ENCODE results near the gene SPPL2A.

DNA sequence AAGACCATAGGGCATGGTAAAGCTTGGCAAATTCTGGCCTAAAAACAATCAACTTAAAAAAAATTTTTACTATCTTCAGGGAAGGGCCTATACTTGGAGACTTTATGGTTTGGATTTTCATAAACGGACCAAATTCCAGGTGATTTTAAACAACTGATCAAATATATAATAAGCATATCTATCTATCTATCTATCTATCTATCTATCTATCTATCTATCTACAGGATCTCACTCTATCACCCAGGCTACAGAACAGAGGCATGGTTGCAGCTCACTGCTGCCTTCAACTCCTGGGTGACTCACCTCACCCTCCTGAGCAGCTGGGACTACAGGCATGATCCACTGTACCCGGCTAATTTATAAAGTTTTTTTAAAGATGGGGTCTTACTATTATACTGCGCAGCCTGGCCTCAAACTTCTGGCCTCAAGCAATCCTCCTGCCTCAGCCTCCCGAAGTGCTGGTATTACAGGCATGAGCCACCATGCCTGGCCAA, 6.7 kb downstream of the SPPL2A start:
- no peak for TF ChIP-seq TEAD4 (CRISPR knock-in tag; IDR thresholded peaks at IDR 0.05)
- TF ChIP-seq, protein P1, sequence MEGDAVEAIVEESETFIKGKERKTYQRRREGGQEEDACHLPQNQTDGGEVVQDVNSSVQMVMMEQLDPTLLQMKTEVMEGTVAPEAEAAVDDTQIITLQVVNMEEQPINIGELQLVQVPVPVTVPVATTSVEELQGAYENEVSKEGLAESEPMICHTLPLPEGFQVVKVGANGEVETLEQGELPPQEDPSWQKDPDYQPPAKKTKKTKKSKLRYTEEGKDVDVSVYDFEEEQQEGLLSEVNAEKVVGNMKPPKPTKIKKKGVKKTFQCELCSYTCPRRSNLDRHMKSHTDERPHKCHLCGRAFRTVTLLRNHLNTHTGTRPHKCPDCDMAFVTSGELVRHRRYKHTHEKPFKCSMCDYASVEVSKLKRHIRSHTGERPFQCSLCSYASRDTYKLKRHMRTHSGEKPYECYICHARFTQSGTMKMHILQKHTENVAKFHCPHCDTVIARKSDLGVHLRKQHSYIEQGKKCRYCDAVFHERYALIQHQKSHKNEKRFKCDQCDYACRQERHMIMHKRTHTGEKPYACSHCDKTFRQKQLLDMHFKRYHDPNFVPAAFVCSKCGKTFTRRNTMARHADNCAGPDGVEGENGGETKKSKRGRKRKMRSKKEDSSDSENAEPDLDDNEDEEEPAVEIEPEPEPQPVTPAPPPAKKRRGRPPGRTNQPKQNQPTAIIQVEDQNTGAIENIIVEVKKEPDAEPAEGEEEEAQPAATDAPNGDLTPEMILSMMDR (IDR thresholded peaks at IDR 0.05), result no peak
- TF ChIP-seq SP1 (CRISPR knock-in tag; conservative IDR thresholded peaks at IDR 0.05), result no peak
- TF ChIP-seq CBFB (CRISPR knock-in tag; IDR thresholded peaks at IDR 0.05; ENCODE audit: low read depth), result no peak
- TF ChIP-seq CREB1 (CRISPR knock-in tag; IDR thresholded peaks at IDR 0.05), result no peak
- TF ChIP-seq, protein P2, sequence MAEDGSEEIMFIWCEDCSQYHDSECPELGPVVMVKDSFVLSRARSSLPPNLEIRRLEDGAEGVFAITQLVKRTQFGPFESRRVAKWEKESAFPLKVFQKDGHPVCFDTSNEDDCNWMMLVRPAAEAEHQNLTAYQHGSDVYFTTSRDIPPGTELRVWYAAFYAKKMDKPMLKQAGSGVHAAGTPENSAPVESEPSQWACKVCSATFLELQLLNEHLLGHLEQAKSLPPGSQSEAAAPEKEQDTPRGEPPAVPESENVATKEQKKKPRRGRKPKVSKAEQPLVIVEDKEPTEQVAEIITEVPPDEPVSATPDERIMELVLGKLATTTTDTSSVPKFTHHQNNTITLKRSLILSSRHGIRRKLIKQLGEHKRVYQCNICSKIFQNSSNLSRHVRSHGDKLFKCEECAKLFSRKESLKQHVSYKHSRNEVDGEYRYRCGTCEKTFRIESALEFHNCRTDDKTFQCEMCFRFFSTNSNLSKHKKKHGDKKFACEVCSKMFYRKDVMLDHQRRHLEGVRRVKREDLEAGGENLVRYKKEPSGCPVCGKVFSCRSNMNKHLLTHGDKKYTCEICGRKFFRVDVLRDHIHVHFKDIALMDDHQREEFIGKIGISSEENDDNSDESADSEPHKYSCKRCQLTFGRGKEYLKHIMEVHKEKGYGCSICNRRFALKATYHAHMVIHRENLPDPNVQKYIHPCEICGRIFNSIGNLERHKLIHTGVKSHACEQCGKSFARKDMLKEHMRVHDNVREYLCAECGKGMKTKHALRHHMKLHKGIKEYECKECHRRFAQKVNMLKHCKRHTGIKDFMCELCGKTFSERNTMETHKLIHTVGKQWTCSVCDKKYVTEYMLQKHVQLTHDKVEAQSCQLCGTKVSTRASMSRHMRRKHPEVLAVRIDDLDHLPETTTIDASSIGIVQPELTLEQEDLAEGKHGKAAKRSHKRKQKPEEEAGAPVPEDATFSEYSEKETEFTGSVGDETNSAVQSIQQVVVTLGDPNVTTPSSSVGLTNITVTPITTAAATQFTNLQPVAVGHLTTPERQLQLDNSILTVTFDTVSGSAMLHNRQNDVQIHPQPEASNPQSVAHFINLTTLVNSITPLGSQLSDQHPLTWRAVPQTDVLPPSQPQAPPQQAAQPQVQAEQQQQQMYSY (CRISPR knock-in tag; IDR thresholded peaks at IDR 0.05), result no peak
- TF ChIP-seq GABPB1 (CRISPR knock-in tag; IDR thresholded peaks at IDR 0.05), result no peak

Measured in WTC11 (cell line).